GM13977 (cell line): Measurements from ENCODE around the gene KLHL2.
"Not testable (repeated sequence)": the region's sequence is repeated elsewhere in the genome, so short reads cannot be mapped to it uniquely, and the experiment has no call there.

ENCODE experiments used
- DNase-seq: peaks from one replicate; pipeline ENCODE4 v3.0.0; 2012; ENCODE audit warnings: low spot score
- CTCF ChIP-seq: IDR thresholded peaks from 2 replicates; pipeline ENCODE4 v1.5.1; 2012; ENCODE audit warnings: mild to moderate bottlenecking, control low read depth; ENCODE audit not compliant: insufficient read depth; ENCODE audit errors: extremely low read depth, missing control alignments
- in situ Hi-C: fragments of 300-500 bp; cut with MboI; formaldehyde crosslinking; loops from one replicate; pipeline ENCODE4 v1.12.0; 2022; ENCODE audit warnings: low sequenced_read_pairs, low pct_unique_long_range_greater_than_20kb, mixed read lengths, inconsistent platforms; ENCODE audit not compliant: unreplicated experiment

Gene KLHL2

GRCh38 chr4:165175879-165176278 is 31.5 kb upstream of the KLHL2 start:
- in situ Hi-C loops: no loop called here
- no peak for TF ChIP-seq CTCF
- DNase-seq: no peak

- no peak for TF ChIP-seq CTCF
- DNase-seq: peak; percentile 16
- in situ Hi-C loops: no loop called here
These were observed 29.4 kb upstream of the KLHL2 start for GRCh38 chr4:165177725-165178666.

GRCh38 chr4:165184220-165184619 is 23.1 kb upstream of the KLHL2 start:
- DNase-seq: no peak
- TF ChIP-seq CTCF: no peak
- in situ Hi-C loops: no loop called here

GRCh38 chr4:165184998-165185397 is 22.4 kb upstream of the KLHL2 start:
- in situ Hi-C loops, DNase-seq: not testable (repeated sequence)

GRCh38 chr4:165185448-165185847 is 21.9 kb upstream of the KLHL2 start:
- TF ChIP-seq CTCF: no peak
- in situ Hi-C loops: no loop called here
- DNase-seq: no peak

- in situ Hi-C loops: no loop called here
- no peak for TF ChIP-seq CTCF
- no peak for DNase-seq
These were observed 16.6 kb upstream of the KLHL2 start for GRCh38 chr4:165190591-165191347.

- in situ Hi-C loops: no loop called here
- no peak for TF ChIP-seq CTCF
- DNase-seq: no peak
These were observed 16.1 kb upstream of the KLHL2 start for GRCh38 chr4:165191348-165191656.
